Endothelial cell of umbilical vein (primary cell): ENCODE data around the gene ZC3H6. TPM values are rescaled to one million over a fixed set of nuclear protein-coding genes. Genes with fewer than 3 reads are reported as not detected.

Experiments used
- BruUV-seq: library from RNA; stranded (reverse); fragments of 400-500 nt; replicated peaks from 2 replicates; lab custom pipeline; 2021; lab: Mats Ljungman, UMichigan
- CTCF ChIA-PET: fragments of 300-600, 350-600 bp; sonication (Branson Sonifier 250); formaldehyde crosslinking; loops from one replicate; lab custom pipeline; 2021; ENCODE audit warnings: antibody characterized with exemption, inconsistent platforms; lab: Charles Lee
- POLR2A ChIA-PET: fragments of 300-600, 350-600 bp; sonication (Branson Sonifier 250); formaldehyde crosslinking; loops from one replicate; lab custom pipeline; 2021; ENCODE audit warnings: antibody characterized with exemption, inconsistent platforms; lab: Charles Lee
- DNase-seq: peaks from one replicate; pipeline ENCODE4 v3.0.0-alpha.2; 2011; ENCODE audit warnings: low read depth, low spot score
- FAIRE-seq: peaks from 2 replicates; lab custom pipeline; 2011; peaks lifted over from hg19 to GRCh38; lab: Jason Lieb, UNC
- H2AFZ ChIP-seq: 2 replicates; pipeline ENCODE4 v1.6.0; 2012; ENCODE audit warnings: low read depth, low read length, control low read depth, inconsistent platforms
- H3K27ac ChIP-seq: 2 replicates; pipeline ENCODE4 v1.5.1; 2011; ENCODE audit warnings: low read depth, mild to moderate bottlenecking, control low read depth, low read length, moderate library complexity; ENCODE audit not compliant: insufficient read depth
- H3K27me3 ChIP-seq, 2 experiments: 2 replicates each; pipeline versions ENCODE4 v1.6.0 to v1.6.1; 2011; ENCODE audit warnings: low read length in 2 of 2, mixed read lengths in 1 of 2; ENCODE audit not compliant: control insufficient read depth in 2 of 2, insufficient read depth in 2 of 2
- H3K36me3 ChIP-seq, 2 experiments: 2 replicates in 1 of 2; 3 replicates in 1 of 2; pipeline ENCODE4 v1.5.1; 2011; ENCODE audit warnings: low read length in 2 of 2, mild to moderate bottlenecking in 1 of 2, moderate library complexity in 1 of 2; ENCODE audit not compliant: control insufficient read depth in 2 of 2, insufficient read depth in 2 of 2; ENCODE audit errors: extremely low read depth in 1 of 2
- H3K4me1 ChIP-seq: 3 replicates; pipeline ENCODE4 v1.5.1; 2011; ENCODE audit warnings: mild to moderate bottlenecking, low read length; ENCODE audit not compliant: control insufficient read depth, insufficient read depth; ENCODE audit errors: extremely low read depth
- H3K4me2 ChIP-seq: 2 replicates; pipeline ENCODE4 v1.6.1; 2011; ENCODE audit warnings: low read length, control low read depth, mixed read lengths; ENCODE audit not compliant: insufficient read depth
- H3K4me3 ChIP-seq, 3 experiments: fragments of 200-600 bp in 1 of 3; sonication (generic), shearing (Covaris generic) in 1 of 3; replicated peaks in 1 of 3; 2 replicates each; pipeline ENCODE4 v1.5.1; 2011 to 2016; ENCODE audit warnings: control low read depth in 3 of 3, low read length in 3 of 3, mild to moderate bottlenecking in 2 of 3, inconsistent platforms in 1 of 3, low read depth in 1 of 3, moderate library complexity in 1 of 3; ENCODE audit not compliant: insufficient read depth in 1 of 3
- H3K79me2 ChIP-seq: 2 replicates; pipeline ENCODE4 v1.6.0; 2012; ENCODE audit warnings: low read length, inconsistent platforms; ENCODE audit not compliant: control insufficient read depth, insufficient read depth
- H3K9ac ChIP-seq: replicated peaks from 2 replicates; pipeline ENCODE3; 2011; ENCODE audit warnings: low read length, control low read depth; ENCODE audit not compliant: insufficient read depth; ENCODE audit errors: extremely low read depth
- H3K9me1 ChIP-seq: replicated peaks from 3 replicates; pipeline ENCODE4 v1.6.0; 2011; ENCODE audit warnings: mild to moderate bottlenecking, low read length; ENCODE audit not compliant: control insufficient read depth, insufficient read depth; ENCODE audit errors: extremely low read depth
- H3K9me3 ChIP-seq: replicated peaks from 2 replicates; pipeline ENCODE4 v1.5.1; 2012; ENCODE audit warnings: low read length, inconsistent platforms; ENCODE audit not compliant: control insufficient read depth, insufficient read depth
- H4K20me1 ChIP-seq: replicated peaks from 2 replicates; pipeline ENCODE3; 2011; ENCODE audit warnings: mild to moderate bottlenecking, low read length; ENCODE audit not compliant: control insufficient read depth, insufficient read depth; ENCODE audit errors: extremely low read depth
- EZH2 ChIP-seq: IDR thresholded peaks from 2 replicates; pipeline ENCODE4 v1.6.1; 2012; ENCODE audit warnings: borderline replicate concordance, low read depth, mild to moderate bottlenecking, moderate library complexity, low read length, inconsistent platforms; ENCODE audit not compliant: severe bottlenecking
- FOS ChIP-seq: IDR thresholded peaks from 2 replicates; pipeline ENCODE4 v1.6.1; 2011; ENCODE audit warnings: mild to moderate bottlenecking, low read length, moderate library complexity, borderline replicate concordance; ENCODE audit not compliant: insufficient read depth
- GATA2 ChIP-seq: IDR thresholded peaks from 2 replicates; pipeline ENCODE4 v1.7.0; 2011; ENCODE audit warnings: low read depth, mild to moderate bottlenecking, moderate library complexity, mixed read lengths, low read length; ENCODE audit not compliant: insufficient read length, insufficient read depth
- JUN ChIP-seq: IDR thresholded peaks from 2 replicates; pipeline ENCODE4 v1.6.1; 2011; ENCODE audit warnings: borderline replicate concordance, low read depth; ENCODE audit not compliant: insufficient read length, insufficient read depth
- MYC ChIP-seq: IDR thresholded peaks from one replicate; pipeline ENCODE4 v1.6.1; 2011; ENCODE audit warnings: mild to moderate bottlenecking, low read depth, low read length
- POLR2A ChIP-seq: IDR thresholded peaks from 2 replicates; pipeline ENCODE4 v1.6.1; 2012; ENCODE audit warnings: low read depth, mild to moderate bottlenecking, control low read depth, low read length
- POLR2AphosphoS5 ChIP-seq: IDR thresholded peaks from 2 replicates; pipeline ENCODE4 v1.6.1; 2012; ENCODE audit warnings: low read depth, mild to moderate bottlenecking, control low read depth, low read length, moderate library complexity; ENCODE audit not compliant: insufficient read depth
- dilution Hi-C: fragments of 300-500 bp; cut with MboI; formaldehyde crosslinking; loops from one replicate; pipeline ENCODE4 v1.15.0; 2019; ENCODE audit warnings: low sequenced_read_pairs; ENCODE audit not compliant: extremely low pct_ligation_motif_present
- intact Hi-C: fragments of 100-400 bp; cut with micrococcal nuclease; formaldehyde crosslinking; loops from one replicate; pipeline ENCODE4 v1.10.0; 2022
- polyA plus RNA-seq, 4 experiments: library from polyadenylated mRNA; depleted of rRNA in 3 of 4; stranded (reverse) in 3 of 4; unstranded in 1 of 4; fragments of >200 nt; gene quantifications; 2 replicates each; pipeline versions ENCODE4 v1.2.1 to v1.2.3, GENCODE V29; 2011 to 2012; ENCODE audit warnings: missing spikeins in 1 of 4
- total RNA-seq: library from RNA; stranded (reverse); gene quantifications from 2 replicates; pipeline ENCODE4 v1.2.3, GENCODE V29; 2021
- TF ChIP-seq, protein P1 (sequence below), 2 donors: IDR thresholded peaks; 1 replicate in 1 of 2; 2 replicates in 1 of 2; pipeline ENCODE4 v1.5.1; 2011; ENCODE audit warnings: low read length in 2 of 2, mild to moderate bottlenecking in 2 of 2, moderate library complexity in 2 of 2, control low read depth in 1 of 2, inconsistent platforms in 1 of 2, low read depth in 1 of 2; ENCODE audit not compliant: insufficient read depth in 1 of 2; ENCODE audit errors: extremely low read depth in 1 of 2
- TF ChIP-seq, protein P2 (sequence below): IDR thresholded peaks from 2 replicates; pipeline ENCODE4 v1.6.1; 2011; ENCODE audit not compliant: insufficient read depth, insufficient read length

ZC3H6 gene
- total and polyA plus RNA-seq, 2 donors (not counting 3 experiments of a cell fraction or from before 2014, with no cell fraction given) = 0.46 to 3.0 TPM

GRCh38 chr2:112310906-112311305, 35.5 kb downstream of the ZC3H6 start:
- intact Hi-C loops (no loop called here), dilution Hi-C loops (no loop called here)
- Histone ChIP-seq H3K9ac (no peak overlapping the region), H3K4me2 (no peak overlapping the region), H3K27ac (no peak overlapping the region), H3K36me3 (no peaks in the 10 kb centered on the region), H2AFZ (no peak overlapping the region), H4K20me1 (no peaks in the 10 kb centered on the region), H3K4me3 (no peak overlapping the region), H3K9me1 (no peaks in the 10 kb centered on the region), H3K79me2 (no peaks in the 10 kb centered on the region), H3K27me3 (no peaks in the 10 kb centered on the region), H3K9me3 (no peaks in the 10 kb centered on the region), H3K4me1 (no peaks in the 10 kb centered on the region)
- CTCF ChIA-PET = interaction anchor here (1.2 to 3.3 kb wide), 3 partner anchors 9 to 51 kb away, joined by 3 to 12 read pairs (median 3); no protein-coding TSS in a partner anchor
- no peak for DNase-seq
- no peak for FAIRE-seq
- TF ChIP-seq POLR2A (no peak), EZH2 (no peak), FOS (no peak), MYC (no peak), JUN (no peak), GATA2 (no peak), POLR2AphosphoS5 (no peak)
- TF ChIP-seq, protein P1, sequence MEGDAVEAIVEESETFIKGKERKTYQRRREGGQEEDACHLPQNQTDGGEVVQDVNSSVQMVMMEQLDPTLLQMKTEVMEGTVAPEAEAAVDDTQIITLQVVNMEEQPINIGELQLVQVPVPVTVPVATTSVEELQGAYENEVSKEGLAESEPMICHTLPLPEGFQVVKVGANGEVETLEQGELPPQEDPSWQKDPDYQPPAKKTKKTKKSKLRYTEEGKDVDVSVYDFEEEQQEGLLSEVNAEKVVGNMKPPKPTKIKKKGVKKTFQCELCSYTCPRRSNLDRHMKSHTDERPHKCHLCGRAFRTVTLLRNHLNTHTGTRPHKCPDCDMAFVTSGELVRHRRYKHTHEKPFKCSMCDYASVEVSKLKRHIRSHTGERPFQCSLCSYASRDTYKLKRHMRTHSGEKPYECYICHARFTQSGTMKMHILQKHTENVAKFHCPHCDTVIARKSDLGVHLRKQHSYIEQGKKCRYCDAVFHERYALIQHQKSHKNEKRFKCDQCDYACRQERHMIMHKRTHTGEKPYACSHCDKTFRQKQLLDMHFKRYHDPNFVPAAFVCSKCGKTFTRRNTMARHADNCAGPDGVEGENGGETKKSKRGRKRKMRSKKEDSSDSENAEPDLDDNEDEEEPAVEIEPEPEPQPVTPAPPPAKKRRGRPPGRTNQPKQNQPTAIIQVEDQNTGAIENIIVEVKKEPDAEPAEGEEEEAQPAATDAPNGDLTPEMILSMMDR (IDR thresholded peaks at IDR 0.05; ENCODE audit: extremely low read depth in 1 of 2, insufficient read depth in 1 of 2, low read depth in 1 of 2, low read length in 2 of 2) = no peak
- TF ChIP-seq, protein P2, sequence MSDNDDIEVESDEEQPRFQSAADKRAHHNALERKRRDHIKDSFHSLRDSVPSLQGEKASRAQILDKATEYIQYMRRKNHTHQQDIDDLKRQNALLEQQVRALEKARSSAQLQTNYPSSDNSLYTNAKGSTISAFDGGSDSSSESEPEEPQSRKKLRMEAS = no peak
- POLR2A ChIA-PET = no interaction called here
- BruUV-seq = no TSS peak
